ENCODE data around the gene PROZ. TPM values are rescaled to one million over a fixed set of nuclear protein-coding genes. Genes with fewer than 3 reads are reported as not detected.

PROZ gene
- total and polyA plus RNA-seq, 2 of the 13 experiments (the other 11 are each of a cell fraction or from before 2014, with no cell fraction given) = 5.6 to 22.5 TPM

DNA sequence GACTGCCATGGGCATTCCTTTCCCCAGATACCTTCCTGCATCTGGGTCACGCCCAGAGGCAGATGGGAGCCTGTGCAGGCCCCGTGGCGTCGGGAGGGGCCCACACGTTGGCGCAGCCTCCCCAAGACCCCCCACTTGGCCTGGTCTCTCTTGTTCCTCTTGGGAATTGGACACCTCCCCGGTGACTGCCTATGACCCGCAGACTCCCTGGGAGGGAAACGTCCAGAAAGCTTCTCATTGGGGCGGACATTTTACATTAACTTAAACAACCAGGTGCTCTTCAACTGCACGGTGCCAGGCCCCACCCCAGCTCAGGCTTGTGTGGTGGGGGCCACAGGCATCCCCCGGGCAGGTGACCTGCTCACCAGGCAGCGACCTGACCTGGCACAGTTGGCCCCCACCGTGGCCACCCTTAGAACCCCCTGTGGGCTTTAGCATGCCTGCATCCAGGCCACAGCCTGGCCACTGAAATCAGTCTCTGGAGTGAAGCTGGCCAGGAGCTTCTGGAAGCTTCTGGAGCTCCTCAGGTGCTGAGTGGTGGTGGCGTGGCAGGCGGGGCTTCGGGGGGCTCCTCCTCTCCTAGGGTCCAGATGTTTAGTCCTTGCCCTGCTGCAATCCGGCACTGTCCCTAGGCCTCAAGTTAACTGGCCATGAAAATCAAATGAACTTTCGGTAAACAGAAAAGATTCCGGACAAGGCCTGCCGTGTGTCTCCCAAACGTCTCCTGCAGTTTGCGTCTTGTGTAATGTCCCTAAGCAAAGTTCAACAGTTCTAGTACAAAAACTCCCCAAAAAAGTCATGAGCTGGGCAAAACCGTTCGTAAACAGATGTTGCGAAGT, 8.5 kb upstream of the PROZ start (continued):
- TF ChIP-seq, protein P1, sequence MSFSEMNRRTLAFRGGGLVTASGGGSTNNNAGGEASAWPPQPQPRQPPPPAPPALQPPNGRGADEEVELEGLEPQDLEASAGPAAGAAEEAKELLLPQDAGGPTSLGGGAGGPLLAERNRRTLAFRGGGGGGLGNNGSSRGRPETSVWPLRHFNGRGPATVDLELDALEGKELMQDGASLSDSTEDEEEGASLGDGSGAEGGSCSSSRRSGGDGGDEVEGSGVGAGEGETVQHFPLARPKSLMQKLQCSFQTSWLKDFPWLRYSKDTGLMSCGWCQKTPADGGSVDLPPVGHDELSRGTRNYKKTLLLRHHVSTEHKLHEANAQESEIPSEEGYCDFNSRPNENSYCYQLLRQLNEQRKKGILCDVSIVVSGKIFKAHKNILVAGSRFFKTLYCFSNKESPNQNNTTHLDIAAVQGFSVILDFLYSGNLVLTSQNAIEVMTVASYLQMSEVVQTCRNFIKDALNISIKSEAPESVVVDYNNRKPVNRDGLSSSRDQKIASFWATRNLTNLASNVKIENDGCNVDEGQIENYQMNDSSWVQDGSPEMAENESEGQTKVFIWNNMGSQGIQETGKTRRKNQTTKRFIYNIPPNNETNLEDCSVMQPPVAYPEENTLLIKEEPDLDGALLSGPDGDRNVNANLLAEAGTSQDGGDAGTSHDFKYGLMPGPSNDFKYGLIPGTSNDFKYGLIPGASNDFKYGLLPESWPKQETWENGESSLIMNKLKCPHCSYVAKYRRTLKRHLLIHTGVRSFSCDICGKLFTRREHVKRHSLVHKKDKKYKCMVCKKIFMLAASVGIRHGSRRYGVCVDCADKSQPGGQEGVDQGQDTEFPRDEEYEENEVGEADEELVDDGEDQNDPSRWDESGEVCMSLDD (CRISPR knock-in tag; IDR thresholded peaks at IDR 0.05; ENCODE audit: borderline replicate concordance) = peak; percentile 80; the same call in 1 of the 2 replicates
- TF ChIP-seq TOE1 (CRISPR knock-in tag; IDR thresholded peaks at IDR 0.05) = no peak
- no peak for TF ChIP-seq ZNF501 (CRISPR knock-in tag; IDR thresholded peaks at IDR 0.05)
- no peak for TF ChIP-seq HMG20B (CRISPR knock-in tag; conservative IDR thresholded peaks at IDR 0.05)
- no peak for TF ChIP-seq JUN (CRISPR knock-in tag; IDR thresholded peaks at IDR 0.05)
- TF ChIP-seq, protein P2, sequence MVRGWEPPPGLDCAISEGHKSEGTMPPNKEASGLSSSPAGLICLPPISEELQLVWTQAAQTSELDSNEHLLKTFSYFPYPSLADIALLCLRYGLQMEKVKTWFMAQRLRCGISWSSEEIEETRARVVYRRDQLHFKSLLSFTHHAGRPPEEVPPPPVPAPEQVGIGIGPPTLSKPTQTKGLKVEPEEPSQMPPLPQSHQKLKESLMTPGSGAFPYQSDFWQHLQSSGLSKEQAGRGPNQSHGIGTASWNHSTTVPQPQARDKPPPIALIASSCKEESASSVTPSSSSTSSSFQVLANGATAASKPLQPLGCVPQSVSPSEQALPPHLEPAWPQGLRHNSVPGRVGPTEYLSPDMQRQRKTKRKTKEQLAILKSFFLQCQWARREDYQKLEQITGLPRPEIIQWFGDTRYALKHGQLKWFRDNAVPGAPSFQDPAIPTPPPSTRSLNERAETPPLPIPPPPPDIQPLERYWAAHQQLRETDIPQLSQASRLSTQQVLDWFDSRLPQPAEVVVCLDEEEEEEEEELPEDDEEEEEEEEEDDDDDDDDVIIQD (CRISPR knock-in tag; IDR thresholded peaks at IDR 0.05; ENCODE audit: low read depth) = peak; percentile 37; the same call in 1 of the 2 replicates
- no peak for TF ChIP-seq HNRNPLL (IDR thresholded peaks at IDR 0.05; ENCODE audit: low read depth, low read length, poor library complexity, severe bottlenecking)
- TF ChIP-seq, protein P3, sequence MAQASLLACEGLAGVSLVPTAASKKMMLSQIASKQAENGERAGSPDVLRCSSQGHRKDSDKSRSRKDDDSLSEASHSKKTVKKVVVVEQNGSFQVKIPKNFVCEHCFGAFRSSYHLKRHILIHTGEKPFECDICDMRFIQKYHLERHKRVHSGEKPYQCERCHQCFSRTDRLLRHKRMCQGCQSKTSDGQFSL (CRISPR knock-in tag; IDR thresholded peaks at IDR 0.05) = 0 out of 2 replicates have a peak, but pooled peaks have one; percentile 1
- no peak; the same call in 1 of the 2 replicates for TF ChIP-seq ZFP90 (CRISPR knock-in tag; IDR thresholded peaks at IDR 0.05; ENCODE audit: borderline replicate concordance)
- TF ChIP-seq NR2F1 (CRISPR knock-in tag; IDR thresholded peaks at IDR 0.05) = no peak
- no peak for TF ChIP-seq ZNF792 (CRISPR knock-in tag; IDR thresholded peaks at IDR 0.05)
- TF ChIP-seq MEIS1 (CRISPR knock-in tag; IDR thresholded peaks at IDR 0.05; ENCODE audit: borderline replicate concordance) = peak; percentile 34; the same call in 1 of the 2 replicates
- no peak for TF ChIP-seq TP53 (CRISPR knock-in tag; conservative IDR thresholded peaks at IDR 0.05)
- TF ChIP-seq, protein P4, sequence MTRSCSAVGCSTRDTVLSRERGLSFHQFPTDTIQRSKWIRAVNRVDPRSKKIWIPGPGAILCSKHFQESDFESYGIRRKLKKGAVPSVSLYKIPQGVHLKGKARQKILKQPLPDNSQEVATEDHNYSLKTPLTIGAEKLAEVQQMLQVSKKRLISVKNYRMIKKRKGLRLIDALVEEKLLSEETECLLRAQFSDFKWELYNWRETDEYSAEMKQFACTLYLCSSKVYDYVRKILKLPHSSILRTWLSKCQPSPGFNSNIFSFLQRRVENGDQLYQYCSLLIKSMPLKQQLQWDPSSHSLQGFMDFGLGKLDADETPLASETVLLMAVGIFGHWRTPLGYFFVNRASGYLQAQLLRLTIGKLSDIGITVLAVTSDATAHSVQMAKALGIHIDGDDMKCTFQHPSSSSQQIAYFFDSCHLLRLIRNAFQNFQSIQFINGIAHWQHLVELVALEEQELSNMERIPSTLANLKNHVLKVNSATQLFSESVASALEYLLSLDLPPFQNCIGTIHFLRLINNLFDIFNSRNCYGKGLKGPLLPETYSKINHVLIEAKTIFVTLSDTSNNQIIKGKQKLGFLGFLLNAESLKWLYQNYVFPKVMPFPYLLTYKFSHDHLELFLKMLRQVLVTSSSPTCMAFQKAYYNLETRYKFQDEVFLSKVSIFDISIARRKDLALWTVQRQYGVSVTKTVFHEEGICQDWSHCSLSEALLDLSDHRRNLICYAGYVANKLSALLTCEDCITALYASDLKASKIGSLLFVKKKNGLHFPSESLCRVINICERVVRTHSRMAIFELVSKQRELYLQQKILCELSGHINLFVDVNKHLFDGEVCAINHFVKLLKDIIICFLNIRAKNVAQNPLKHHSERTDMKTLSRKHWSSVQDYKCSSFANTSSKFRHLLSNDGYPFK (CRISPR knock-in tag; IDR thresholded peaks at IDR 0.05; ENCODE audit: borderline replicate concordance) = peak; percentile 34; the same call in 1 of the 2 replicates
- TF ChIP-seq, protein P5, sequence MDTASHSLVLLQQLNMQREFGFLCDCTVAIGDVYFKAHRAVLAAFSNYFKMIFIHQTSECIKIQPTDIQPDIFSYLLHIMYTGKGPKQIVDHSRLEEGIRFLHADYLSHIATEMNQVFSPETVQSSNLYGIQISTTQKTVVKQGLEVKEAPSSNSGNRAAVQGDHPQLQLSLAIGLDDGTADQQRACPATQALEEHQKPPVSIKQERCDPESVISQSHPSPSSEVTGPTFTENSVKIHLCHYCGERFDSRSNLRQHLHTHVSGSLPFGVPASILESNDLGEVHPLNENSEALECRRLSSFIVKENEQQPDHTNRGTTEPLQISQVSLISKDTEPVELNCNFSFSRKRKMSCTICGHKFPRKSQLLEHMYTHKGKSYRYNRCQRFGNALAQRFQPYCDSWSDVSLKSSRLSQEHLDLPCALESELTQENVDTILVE (CRISPR knock-in tag; IDR thresholded peaks at IDR 0.05) = no peak; the same call in 1 of the 2 replicates
- TF ChIP-seq, protein P6, sequence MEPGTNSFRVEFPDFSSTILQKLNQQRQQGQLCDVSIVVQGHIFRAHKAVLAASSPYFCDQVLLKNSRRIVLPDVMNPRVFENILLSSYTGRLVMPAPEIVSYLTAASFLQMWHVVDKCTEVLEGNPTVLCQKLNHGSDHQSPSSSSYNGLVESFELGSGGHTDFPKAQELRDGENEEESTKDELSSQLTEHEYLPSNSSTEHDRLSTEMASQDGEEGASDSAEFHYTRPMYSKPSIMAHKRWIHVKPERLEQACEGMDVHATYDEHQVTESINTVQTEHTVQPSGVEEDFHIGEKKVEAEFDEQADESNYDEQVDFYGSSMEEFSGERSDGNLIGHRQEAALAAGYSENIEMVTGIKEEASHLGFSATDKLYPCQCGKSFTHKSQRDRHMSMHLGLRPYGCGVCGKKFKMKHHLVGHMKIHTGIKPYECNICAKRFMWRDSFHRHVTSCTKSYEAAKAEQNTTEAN (CRISPR knock-in tag; conservative IDR thresholded peaks at IDR 0.05) = 0 out of 2 replicates have a peak, but pooled peaks have one; percentile 15
- TF ChIP-seq GFI1 (CRISPR knock-in tag; IDR thresholded peaks at IDR 0.05; ENCODE audit: borderline replicate concordance) = 0 out of 2 replicates have a peak, but pooled peaks have one; percentile 45

Data from HepG2 (cell line).